IgD-negative memory B cell (primary cell): ENCODE measurements around the gene ELL2. TPM values are rescaled to one million over a fixed set of nuclear protein-coding genes. Genes with fewer than 3 reads are reported as not detected.

Experiments
- H3K27ac Mint-ChIP-seq, 3 donors: one replicate each; pipeline ENCODE4 v1.8.0; 2020 to 2022; ENCODE audit warnings: mild to moderate bottlenecking in 3 of 3, mixed read lengths in 3 of 3, moderate library complexity in 1 of 3
- H3K27me3 Mint-ChIP-seq: one replicate; pipeline ENCODE4 v1.8.0; 2021; ENCODE audit warnings: mixed read lengths
- H3K36me3 Mint-ChIP-seq: one replicate; pipeline ENCODE4 v1.8.0; 2020; ENCODE audit warnings: mild to moderate bottlenecking, mixed read lengths
- H3K4me1 Mint-ChIP-seq, 3 donors: one replicate each; pipeline ENCODE4 v1.8.0; 2020 to 2022; ENCODE audit warnings: mixed read lengths in 3 of 3, mild to moderate bottlenecking in 1 of 3
- H3K4me3 Mint-ChIP-seq, 4 donors: one replicate each; pipeline ENCODE4 v1.8.0; 2020 to 2022; ENCODE audit warnings: mild to moderate bottlenecking in 4 of 4, mixed read lengths in 4 of 4, moderate library complexity in 3 of 4
- H3K9me3 Mint-ChIP-seq, 3 donors: one replicate each; pipeline ENCODE4 v1.8.0; 2020 to 2021; ENCODE audit warnings: mixed read lengths in 3 of 3, mild to moderate bottlenecking in 1 of 3
- polyA plus RNA-seq: library from polyadenylated mRNA; unstranded; fragments of 300-500 nt; fragmentation: Illumina TruSeq; gene quantifications from one replicate; pipeline ENCODE4 v1.2.3, GENCODE V29; 2021

Gene ELL2
- polyA plus RNA-seq, 1 donor from 2014 or later: 9.9 TPM

DNA sequence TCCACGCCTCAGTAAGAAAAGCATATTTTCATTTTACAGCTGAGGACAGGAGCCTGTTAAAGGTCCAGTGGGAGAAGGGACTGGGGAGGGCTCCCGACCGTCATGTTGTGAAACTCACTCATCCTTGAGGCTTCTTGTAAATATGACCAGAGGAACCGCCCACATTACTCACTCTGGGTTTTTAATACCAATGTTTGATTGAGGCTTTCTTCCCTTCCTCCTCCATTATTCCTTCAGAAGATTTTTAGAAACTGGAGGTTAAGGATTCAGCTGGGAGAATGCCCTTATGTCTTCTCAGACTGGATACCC, 77.7 kb downstream of the ELL2 start:
- Mint-ChIP-seq H3K4me1 (peaks cover 5 to 13% (median 6%) of the 10 kb centered on the region in 3 donors), H3K36me3 (peaks cover 6% of the 10 kb centered on the region), H3K27ac (peak overlapping the region in 1 of 3 donors; percentile 40), H3K4me3 (peak overlapping the region in 3 of 4 donors; percentile 35 to 78 (median 48)), H3K27me3 (no peaks in the 10 kb centered on the region), H3K9me3 (no peaks in the 10 kb centered on the region)

GRCh38 chr5:95883185-95884016, 78.2 kb downstream of the ELL2 start:
- peak overlapping the region in 3 of 4 donors; percentile 35 to 78 (median 48) for H3K4me3 Mint-ChIP-seq
- peaks cover 6 to 17% (median 10%) of the 10 kb centered on the region in 3 donors for H3K4me1 Mint-ChIP-seq
- no peaks in the 10 kb centered on the region for H3K9me3 Mint-ChIP-seq
- no peaks in the 10 kb centered on the region for H3K27me3 Mint-ChIP-seq
- peaks cover 4% of the 10 kb centered on the region for H3K36me3 Mint-ChIP-seq
- H3K27ac Mint-ChIP-seq: peak overlapping the region in 1 of 3 donors; percentile 89

- Mint-ChIP-seq H3K9me3 (no peaks in the 10 kb centered on the region), H3K36me3 (no peaks in the 10 kb centered on the region), H3K27me3 (no peaks in the 10 kb centered on the region), H3K4me1 (peaks cover 6 to 20% (median 13%) of the 10 kb centered on the region in 3 donors), H3K27ac (peak overlapping the region in 1 of 3 donors; percentile 66), H3K4me3 (no peak overlapping the region)
These were observed 79.8 kb downstream of the ELL2 start for GRCh38 chr5:95881833-95882232.

DNA sequence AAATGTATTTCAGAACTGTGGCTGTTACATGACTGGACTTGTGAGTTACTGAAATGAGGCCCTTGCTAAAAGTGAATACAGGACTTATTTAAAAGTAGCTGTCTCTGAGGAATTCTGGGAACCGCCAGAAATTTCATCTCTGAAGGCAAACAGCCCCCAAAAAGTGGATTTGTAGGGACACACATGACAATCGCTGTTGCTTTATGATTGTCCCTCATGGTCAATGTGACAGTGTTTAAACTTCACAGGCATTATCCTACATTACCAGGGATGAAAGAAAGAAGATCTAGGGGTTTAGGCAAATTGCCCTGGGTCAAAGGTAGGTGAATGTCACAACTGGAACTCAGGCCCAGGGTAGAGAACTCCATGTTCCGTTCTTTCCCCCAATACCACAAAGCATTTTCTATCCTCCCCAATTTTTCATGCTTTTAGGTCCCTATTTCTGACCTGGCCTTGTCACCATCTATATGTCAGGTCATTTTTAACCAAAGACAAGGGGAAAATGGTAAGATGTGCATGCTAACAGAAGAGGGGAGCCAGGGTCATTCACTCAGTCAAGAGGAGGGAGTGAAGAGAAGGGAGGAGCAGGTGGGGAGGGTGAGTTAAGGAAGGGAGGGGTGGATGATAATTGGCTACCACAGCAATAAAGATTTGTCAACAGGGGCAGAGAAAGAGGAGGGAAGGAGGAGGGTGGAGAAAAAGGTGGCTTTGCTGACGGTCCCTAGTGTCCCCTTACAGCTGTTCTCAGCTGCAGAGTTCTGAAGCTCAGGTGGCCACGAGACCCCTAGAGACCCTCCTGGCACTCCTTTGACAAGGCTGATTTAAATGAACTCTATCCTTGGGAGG, 81.3 kb downstream of the ELL2 start:
- Mint-ChIP-seq H3K4me1 (peaks cover 6 to 20% (median 16%) of the 10 kb centered on the region in 3 donors), H3K4me3 (no peak overlapping the region), H3K27me3 (no peaks in the 10 kb centered on the region), H3K36me3 (no peaks in the 10 kb centered on the region), H3K27ac (no peak overlapping the region), H3K9me3 (no peaks in the 10 kb centered on the region)

- H3K27ac Mint-ChIP-seq: no peak overlapping the region
- no peaks in the 10 kb centered on the region for H3K27me3 Mint-ChIP-seq
- H3K9me3 Mint-ChIP-seq: no peaks in the 10 kb centered on the region
- H3K36me3 Mint-ChIP-seq: no peaks in the 10 kb centered on the region
- H3K4me1 Mint-ChIP-seq: peaks cover 6 to 20% (median 16%) of the 10 kb centered on the region in 3 donors
- H3K4me3 Mint-ChIP-seq: no peak overlapping the region
These were observed 82.0 kb downstream of the ELL2 start for GRCh38 chr5:95879661-95880060.

- Mint-ChIP-seq H3K36me3 (no peaks in the 10 kb centered on the region), H3K27ac (no peak overlapping the region), H3K4me1 (peaks cover 7 to 13% (median 12%) of the 10 kb centered on the region in 3 donors), H3K4me3 (no peak overlapping the region), H3K27me3 (no peaks in the 10 kb centered on the region), H3K9me3 (no peaks in the 10 kb centered on the region)
These were observed 83.0 kb downstream of the ELL2 start for GRCh38 chr5:95878417-95879323.

DNA sequence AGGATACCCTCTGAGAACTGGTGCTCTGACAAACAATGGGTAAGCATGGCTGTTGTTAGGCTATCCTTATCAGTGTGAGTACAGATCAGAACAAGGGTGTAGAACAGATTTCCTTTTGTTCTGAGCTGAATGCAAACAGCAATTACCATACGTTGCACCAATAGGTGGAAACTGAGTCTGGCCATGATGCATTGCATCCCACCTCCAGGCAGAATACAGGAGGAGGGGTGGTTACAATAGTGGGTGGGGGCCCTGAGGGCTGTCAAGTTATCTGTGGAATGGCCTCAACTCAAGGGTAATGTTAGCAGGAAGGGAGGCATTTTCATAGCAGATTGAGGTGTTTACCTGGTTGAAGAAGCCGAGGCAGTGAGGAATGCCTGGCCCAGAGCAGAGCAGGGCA, 84.9 kb downstream of the ELL2 start:
- Mint-ChIP-seq H3K27ac (no peak overlapping the region), H3K4me1 (peaks cover 4 to 11% (median 8%) of the 10 kb centered on the region in 3 donors), H3K27me3 (no peaks in the 10 kb centered on the region), H3K9me3 (no peaks in the 10 kb centered on the region), H3K36me3 (peaks cover 2% of the 10 kb centered on the region), H3K4me3 (no peak overlapping the region)

- peaks cover 24 to 29% (median 26%) of the 10 kb centered on the region in 3 donors for H3K4me1 Mint-ChIP-seq
- H3K4me3 Mint-ChIP-seq: no peak overlapping the region
These were observed 87.4 kb downstream of the ELL2 start for GRCh38 chr5:95874246-95874645.

GRCh38 chr5:95873351-95873750, 88.3 kb downstream of the ELL2 start:
- Mint-ChIP-seq H3K36me3 (peaks cover 2% of the 10 kb centered on the region), H3K4me3 (no peak overlapping the region), H3K27ac (no peak overlapping the region), H3K9me3 (peaks cover 0 to 4% (median 0%) of the 10 kb centered on the region in 3 donors), H3K27me3 (no peaks in the 10 kb centered on the region), H3K4me1 (peaks cover 23 to 24% (median 24%) of the 10 kb centered on the region in 3 donors)

More at GRCh38 chr5:95874246-95874645, 87.4 kb downstream of the ELL2 start:
- H3K36me3 Mint-ChIP-seq: peaks cover 2% of the 10 kb centered on the region
- no peaks in the 10 kb centered on the region for H3K9me3 Mint-ChIP-seq
- H3K27ac Mint-ChIP-seq: no peak overlapping the region
- no peaks in the 10 kb centered on the region for H3K27me3 Mint-ChIP-seq

- Mint-ChIP-seq H3K27ac (no peak overlapping the region), H3K4me3 (no peak overlapping the region), H3K27me3 (no peaks in the 10 kb centered on the region), H3K36me3 (peaks cover 2% of the 10 kb centered on the region), H3K9me3 (peaks cover 0 to 4% (median 0%) of the 10 kb centered on the region in 3 donors), H3K4me1 (peaks cover 20 to 24% (median 22%) of the 10 kb centered on the region in 3 donors)
These were observed 89.0 kb downstream of the ELL2 start for GRCh38 chr5:95872346-95873268.

DNA sequence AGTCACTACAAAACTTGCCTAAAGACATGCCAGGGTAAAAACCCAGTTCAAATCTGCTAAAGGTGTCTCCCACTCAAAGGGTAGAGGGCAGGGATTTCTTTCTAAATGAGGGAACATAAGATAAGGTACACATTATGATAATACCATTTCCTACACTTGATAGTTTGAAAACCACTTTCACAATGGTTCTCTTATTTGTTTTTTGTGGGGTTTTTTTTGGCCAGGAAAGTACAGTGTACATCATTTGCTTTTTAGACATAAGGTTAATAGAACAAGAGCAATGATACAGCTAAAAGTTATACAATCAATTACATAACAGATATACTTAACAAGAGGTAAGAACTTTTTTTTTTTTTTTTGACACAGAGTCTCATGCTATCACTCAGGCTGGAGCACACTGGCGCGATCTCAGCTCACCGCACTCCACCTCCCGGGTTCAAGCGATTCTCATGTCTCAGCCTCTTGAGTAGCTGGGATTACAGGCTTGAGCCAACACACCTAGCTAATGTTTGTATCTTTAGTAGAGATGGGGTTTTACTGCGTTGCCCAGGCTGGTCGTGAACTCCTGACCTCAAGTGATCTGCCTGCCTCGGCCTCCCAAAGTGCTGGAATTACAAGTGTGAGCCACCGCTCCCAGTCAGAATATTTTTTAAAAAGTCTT, 90.4 kb downstream of the ELL2 start:
- H3K27ac Mint-ChIP-seq: no peak overlapping the region
- peaks cover 0 to 4% (median 0%) of the 10 kb centered on the region in 3 donors for H3K9me3 Mint-ChIP-seq
- H3K27me3 Mint-ChIP-seq: no peaks in the 10 kb centered on the region
- H3K36me3 Mint-ChIP-seq: peaks cover 2% of the 10 kb centered on the region
- peaks cover 21 to 24% (median 22%) of the 10 kb centered on the region in 3 donors for H3K4me1 Mint-ChIP-seq
- peak overlapping the region in 1 of 4 donors; percentile 34 for H3K4me3 Mint-ChIP-seq

DNA sequence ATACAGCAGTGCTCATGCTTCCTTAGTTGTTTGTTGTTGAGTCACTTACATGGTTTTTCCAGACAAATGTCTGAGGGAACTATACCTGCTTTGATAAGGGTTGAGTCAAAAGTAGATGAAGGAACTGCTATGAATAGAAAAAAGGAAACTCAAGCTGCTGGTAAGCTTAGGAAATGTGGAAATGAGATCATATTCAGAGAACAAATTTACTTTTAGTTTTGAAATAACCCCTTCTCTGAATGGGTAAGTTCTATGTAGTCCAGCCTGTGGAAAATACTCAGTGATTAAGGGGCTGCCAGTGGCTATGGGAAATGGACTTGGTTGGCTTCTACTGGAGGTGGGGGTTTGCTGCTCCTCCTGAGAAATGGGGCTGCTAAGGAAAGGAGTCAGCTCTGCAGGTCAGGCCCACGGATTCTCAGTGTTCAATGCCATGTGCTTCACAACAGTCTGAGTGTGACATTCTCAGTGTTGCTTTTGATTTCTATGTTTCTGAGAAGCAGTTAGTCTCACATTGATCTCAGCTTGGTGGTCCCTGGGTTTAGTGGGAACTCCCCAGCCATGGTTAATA, 91.5 kb downstream of the ELL2 start:
- peaks cover 2% of the 10 kb centered on the region for H3K36me3 Mint-ChIP-seq
- H3K27me3 Mint-ChIP-seq: no peaks in the 10 kb centered on the region
- peak overlapping the region in 1 of 3 donors; percentile 51 for H3K27ac Mint-ChIP-seq
- H3K4me3 Mint-ChIP-seq: peak overlapping the region in 3 of 4 donors; percentile 34 to 87 (median 67)
- H3K4me1 Mint-ChIP-seq: peaks cover 19 to 24% (median 22%) of the 10 kb centered on the region in 3 donors
- peaks cover 0 to 4% (median 0%) of the 10 kb centered on the region in 3 donors for H3K9me3 Mint-ChIP-seq
